A204.1 (cell line): ENCODE results near the gene NOSTRIN.
A peak's percentile ranks its signal among the peaks of the same experiment; 100 is the strongest.

Experiments used
- FAIRE-seq: peaks from 2 replicates; lab custom pipeline; 2012; peaks lifted over from hg19 to GRCh38; lab: Jason Lieb, UNC

The NOSTRIN gene

DNA sequence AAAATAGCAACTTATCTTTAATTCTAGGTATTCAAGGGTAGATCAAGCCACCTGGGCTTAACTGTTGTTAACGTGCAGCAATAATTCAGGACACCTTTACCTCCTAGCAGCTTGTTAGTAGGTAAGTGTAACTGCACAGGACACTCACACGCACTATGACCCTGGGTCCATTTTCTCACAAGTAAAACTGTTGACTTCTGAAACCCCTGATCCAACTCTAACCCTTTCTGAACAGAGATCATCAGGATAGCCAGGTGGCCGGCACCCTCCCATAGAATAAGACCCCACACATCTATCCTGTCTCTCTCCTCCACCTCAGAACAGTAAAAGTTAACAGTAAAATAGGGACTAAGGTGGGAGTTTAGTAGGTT is 87.2 kb downstream of the NOSTRIN start:
- FAIRE-seq, result no peak

DNA sequence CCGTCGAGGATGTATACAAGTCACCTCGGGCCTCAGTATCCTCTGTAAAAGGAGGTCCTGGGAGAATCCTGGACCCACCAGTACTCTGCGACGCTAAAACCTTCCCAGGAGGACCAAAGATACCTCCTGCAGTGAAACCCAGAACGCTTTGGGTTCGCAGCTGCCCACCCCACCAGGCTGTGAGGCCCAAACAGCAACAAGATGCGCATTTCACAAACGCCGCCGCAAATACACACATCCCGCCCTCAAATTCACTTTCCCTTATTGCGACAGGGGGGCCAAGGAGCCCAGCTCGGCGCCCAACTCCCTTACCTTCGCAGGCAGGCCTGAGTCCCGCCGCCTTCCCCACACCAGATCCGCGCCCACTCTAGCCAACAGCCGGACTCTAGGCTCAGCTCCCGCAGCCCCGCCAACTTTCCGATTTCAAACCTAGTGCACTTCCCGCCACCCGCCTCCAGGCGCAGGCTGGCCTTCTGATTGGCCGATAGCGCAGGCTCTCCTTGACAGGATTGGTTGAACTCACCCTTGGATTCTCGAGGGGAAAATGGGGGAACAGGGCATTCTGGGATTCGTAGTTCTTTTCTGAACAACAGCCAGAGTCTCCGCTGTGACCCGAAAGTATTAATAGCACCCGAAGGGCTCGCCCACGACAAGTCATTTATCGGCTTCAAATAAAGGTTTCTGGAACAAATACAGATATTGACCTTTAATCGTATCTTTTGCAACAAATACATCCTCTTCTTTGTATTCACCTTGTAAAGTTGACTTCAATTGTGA is 87.8 kb downstream of the NOSTRIN start, which contains the start of gene SPC25:
TSS of gene SPC25 (minus strand) at position 425 of the 777 bp plus-strand sequence. CDS start 911 bp downstream, outside the sequence.
- peak; percentile 96 for FAIRE-seq

DNA sequence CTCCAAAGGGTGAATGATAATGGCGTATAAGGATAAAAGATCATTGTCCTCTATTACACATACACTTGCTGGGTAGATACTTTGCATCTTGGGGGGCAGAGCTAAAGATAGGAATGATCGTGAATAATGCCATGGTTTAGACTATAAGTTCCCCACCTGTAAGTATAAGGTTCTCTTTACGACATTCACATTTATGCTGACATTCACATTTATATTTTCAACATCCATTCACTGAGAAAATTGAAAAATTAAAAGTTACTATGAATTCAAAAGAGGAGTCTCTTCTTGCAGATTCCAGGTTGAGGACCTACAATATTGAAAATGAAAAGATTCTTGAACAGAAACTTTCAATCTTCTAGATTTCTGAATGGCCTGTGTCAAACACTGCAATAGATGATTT is 89.9 kb downstream of the NOSTRIN start:
- FAIRE-seq, result no peak

DNA sequence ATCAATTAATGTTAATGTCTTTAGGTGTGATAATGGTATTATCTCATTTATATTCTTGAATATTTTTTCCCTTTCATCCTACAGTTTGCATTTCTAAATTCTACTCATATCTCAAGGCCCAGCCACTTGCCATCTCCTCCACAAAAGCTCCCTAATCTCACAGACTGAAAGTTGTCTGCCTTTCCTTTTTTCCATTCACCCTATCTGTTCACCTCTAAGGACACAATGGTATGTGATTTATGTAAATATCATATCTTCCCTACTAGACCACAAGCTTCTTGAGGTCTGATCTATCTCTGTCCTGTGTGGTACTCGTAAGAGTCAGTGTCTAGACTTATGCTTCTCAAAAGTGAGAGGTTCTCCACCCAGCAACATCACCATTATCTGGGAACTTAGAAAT is 91.7 kb downstream of the NOSTRIN start:
- FAIRE-seq, result no peak

DNA sequence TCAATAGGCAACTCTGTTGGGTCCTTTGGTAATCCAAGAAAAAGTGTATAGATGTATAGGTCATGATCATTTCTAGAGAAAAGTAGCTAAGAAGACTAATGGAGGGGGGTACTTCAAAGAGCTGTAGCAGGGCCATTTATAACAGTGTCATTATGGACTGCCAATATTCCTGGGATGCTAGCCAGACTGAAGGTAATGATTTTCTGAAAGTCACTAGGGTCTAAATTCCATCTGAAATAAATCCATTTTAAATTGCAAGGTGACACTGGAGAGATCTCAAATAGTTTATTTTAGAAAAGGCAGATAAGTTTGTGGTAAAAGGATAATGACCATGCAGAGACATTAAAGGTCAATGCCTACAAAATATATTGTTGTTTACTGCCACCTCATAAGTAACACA is 92.3 kb downstream of the NOSTRIN start:
- no peak for FAIRE-seq

DNA sequence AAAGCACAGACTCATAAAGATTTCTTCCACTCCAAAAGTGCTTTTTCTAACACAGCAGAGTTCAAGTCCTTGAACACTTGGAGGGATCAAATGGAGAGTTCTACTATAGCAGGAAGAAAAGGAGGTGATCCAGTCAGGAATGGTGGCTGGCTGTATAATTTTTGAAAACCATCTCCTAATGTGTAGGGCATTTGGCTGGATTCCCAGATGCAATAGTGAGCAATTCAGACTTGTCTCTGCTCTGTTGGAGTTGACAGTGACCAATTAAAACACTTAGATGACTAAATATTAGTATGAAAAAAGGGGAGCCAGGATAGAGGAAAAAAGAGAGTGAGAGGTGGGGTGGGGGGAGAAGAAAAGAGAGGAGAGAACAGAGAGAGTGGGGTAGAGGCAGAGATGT is 93.3 kb downstream of the NOSTRIN start:
- FAIRE-seq, result no peak

DNA sequence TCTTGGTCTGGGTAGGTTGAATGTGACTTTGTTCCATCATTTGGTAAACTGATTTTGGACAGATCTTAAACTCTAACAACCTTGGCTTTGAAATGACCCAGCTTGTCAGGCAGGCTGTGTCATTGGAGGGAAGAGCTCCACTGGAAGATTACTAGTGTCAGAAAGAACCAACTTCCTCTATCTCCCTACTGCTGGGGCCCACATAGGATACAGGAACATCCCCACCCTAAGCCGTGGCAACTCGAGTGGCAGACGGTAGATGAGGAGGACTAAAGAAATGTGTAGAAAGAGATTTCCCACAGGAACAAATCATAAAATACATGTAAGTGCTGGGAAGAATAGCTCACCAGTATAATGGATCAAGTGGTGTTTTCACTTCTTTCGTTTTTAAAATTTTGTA is 94.3 kb downstream of the NOSTRIN start:
- FAIRE-seq, result no peak

DNA sequence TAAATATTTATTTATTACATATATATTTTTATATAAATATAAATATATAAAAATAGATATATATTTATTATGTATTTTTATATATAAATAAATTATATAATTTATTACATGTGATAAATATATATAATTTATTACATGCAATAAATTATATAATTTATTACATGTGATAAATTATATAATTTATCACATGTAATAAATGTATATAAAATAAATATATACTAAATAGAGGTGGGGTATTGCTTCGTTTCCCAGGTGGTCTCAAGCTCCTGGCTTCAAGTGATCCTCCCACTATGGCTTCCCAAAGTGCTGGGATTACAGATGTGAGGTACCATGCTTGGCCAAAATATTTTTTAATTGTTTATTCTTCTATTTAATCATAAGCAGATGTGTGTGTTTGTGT is 95.0 kb downstream of the NOSTRIN start:
- FAIRE-seq, result peak; percentile 100

DNA sequence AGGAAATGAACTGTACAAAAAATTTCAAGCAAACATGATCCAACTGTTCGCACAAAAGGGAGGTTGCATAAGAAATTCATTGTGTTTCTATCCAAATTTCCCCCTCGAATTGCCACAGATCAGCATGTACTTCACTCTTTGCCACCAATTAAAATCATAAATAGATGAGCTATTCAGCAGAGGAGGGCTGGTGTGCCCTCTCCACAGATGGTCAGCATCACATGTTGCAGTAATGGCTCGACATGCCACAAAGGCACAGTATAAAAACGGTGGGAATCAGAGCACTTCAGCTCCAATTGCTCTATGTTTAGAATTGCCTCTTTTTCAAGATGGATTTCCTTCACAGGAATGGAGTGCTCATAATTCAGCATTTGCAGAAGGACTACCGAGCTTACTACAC is 98.6 kb downstream of the NOSTRIN start, which contains the start of gene G6PC2:
TSS of gene G6PC2 (plus strand) at position 289 of the 400 bp plus-strand sequence. CDS start at position 330, 41 bp downstream.
- FAIRE-seq, result no peak

DNA sequence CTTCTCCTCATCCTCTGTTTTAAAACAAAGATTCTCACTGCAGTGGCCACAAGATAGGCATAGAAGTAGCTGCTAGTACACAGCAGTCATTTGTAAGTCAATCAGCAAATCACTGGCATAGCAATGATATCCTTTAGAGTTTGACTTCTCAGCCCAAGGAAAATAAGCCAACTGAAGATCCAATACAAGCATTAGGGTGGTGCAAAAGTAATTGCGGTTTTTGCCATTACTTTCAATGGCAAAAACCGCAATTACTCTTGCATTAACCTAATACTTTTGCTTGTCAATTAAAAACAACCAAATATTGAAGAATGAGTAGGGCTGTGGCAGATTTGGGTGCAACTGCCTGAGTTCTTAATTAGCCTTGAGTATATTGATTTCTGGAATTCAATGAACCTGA is 101.5 kb downstream of the NOSTRIN start:
- FAIRE-seq, result no peak

DNA sequence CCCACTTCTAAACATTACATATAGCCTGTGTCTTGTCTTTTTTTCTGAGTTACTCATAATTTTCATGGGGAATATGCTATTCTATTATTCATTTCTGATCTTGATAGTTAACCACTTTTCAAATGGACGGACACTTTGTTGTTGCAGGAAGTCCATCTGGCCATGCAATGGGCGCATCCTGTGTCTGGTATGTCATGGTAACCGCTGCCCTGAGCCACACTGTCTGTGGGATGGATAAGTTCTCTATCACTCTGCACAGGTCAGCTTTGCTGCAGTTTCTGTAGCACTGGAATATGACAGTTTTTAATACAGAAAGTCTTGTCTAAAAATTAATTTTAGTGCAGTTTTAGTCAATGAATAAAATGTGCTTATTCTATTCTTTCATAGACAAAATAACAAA is 101.9 kb downstream of the NOSTRIN start:
- FAIRE-seq, result no peak

DNA sequence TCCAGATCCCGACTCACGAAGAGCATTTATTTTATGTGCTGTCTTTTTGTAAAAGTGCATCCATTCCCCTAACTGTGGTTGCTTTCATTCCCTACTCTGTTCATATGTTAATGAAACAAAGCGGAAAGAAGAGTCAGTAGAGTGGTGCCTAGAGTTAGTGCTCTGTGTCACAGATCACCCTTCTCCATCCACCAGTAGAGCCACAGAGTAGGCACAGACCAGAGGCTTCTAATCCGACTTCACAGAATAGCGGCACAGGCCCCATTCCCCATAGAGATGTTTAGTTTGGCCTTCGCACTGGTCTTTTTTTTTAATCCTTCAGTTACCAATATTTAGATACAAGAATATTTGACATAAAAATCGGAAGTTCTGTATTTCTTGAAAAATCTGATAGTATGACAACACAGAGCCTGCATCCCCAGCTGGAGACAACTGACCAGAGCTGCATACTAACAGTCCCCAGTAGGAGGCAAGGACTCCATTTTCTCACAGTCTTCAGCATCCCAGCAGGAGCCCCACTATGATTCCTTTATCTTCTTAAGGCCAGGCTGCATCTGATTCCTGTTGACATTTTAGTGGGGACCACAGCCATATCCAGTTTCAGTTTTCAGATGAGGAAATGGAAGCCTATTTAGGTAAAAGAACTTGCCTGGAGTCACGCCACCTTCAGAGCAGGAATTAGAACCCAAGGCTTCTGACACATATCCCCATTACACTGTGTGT is 105.7 kb downstream of the NOSTRIN start:
- no peak for FAIRE-seq

DNA sequence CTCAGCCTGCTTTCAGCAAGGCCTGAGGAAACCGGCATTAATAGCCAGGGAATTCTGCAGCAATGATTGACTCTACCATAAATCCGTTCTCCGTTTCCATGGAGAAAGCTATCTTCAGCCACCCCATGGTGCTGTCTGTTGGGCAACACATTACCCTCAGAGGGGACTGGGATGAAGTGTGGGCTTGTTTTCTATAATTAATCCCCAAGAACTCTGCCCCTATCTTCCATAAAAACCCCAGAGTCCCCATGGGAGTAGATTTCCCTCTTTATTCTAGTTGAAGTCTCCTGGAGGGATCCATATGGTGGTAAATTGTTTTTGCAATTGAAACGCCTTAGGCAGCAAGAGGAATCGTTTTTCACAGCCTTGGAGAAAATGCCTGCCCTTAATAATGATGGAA is 107.9 kb downstream of the NOSTRIN start:
- no peak for FAIRE-seq

DNA sequence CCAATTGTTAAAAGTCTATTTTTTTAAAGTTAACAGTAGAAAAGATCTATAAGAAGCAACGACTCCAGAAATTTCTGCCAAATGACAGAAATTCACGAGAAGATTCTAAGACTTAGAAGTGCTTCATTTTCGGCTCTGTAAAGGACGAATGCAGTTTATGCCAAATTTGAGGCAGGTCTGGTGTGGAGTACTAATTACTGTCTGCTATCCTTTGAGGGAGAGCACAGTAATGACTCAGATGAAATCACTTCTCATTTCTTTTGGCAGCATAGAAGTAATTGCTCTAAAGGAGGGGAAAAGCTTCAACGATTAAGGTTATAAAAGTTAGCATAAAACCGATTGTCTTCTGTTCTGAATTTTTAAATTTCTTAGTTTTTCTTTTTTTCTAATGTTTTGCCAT is 110.0 kb downstream of the NOSTRIN start:
- FAIRE-seq, result no peak

DNA sequence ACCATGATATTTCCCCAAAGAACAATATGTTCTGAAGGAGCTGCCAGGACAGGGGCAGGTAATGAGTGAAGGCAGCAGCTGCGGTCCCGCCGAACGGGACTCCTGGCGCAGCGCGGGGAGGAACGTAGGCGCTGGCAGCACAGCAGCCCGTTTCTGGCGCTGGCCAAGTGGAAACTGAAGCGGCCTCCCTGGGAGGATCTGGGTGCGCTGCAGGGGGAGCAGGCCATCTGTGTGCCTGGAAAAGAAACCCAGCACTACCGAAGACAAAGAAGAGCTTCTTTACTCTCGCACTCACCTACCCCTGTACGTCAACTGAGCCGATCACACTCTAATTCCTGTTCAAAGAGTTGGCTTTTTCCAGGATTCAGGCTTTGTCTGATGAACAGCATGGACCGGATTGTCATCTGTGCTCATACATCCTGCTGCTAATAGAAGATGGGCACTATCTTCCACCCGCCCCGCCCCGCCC is 110.5 kb downstream of the NOSTRIN start:
- FAIRE-seq, result no peak

DNA sequence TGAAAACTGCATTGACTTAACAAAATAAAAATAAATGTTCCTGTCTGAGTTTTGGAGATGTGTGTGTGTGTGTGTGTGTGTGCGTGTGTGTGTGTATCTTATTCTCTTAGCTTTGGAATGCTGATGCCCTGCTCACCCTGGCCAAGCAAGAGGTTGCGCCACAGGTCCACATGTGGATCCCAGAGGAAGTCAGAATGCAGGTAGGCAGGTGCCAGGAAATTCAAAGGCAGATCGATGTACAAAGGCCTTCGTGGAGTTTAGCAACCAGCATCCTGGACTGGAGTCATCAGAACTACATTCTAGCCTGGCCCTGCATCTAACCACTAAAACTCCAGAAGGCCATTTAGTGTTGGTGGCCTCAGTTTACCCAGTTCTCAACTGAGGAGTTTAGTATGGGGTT is 111.1 kb downstream of the NOSTRIN start:
- FAIRE-seq, result no peak
